Chondrocyte (in vitro differentiated cells): ENCODE data around the gene NTMT2. TPM values are rescaled to one million over a fixed set of nuclear protein-coding genes. Genes with fewer than 3 reads are reported as not detected.

Source experiments
- DNase-seq: peaks from one replicate; pipeline ENCODE4 v3.0.0; 2021; ENCODE audit warnings: mixed read lengths, low spot score
- H3K27ac Mint-ChIP-seq: one replicate; pipeline ENCODE4 v1.8.0; 2021; ENCODE audit warnings: mild to moderate bottlenecking, moderate library complexity, mixed read lengths; ENCODE audit not compliant: unreplicated experiment
- H3K27me3 Mint-ChIP-seq: 2 replicates; pipeline ENCODE4 v1.8.0; 2021; ENCODE audit warnings: low read depth, mixed read lengths
- H3K36me3 Mint-ChIP-seq: 2 replicates; pipeline ENCODE4 v1.8.0; 2021; ENCODE audit warnings: low read depth, mixed read lengths
- H3K4me1 Mint-ChIP-seq: 2 replicates; pipeline ENCODE4 v1.8.0; 2021; ENCODE audit warnings: low read depth, mild to moderate bottlenecking, mixed read lengths
- H3K4me3 Mint-ChIP-seq: one replicate; pipeline ENCODE4 v1.8.0; 2021; ENCODE audit warnings: mild to moderate bottlenecking, moderate library complexity, mixed read lengths; ENCODE audit not compliant: unreplicated experiment
- H3K9me3 Mint-ChIP-seq: 2 replicates; pipeline ENCODE4 v1.8.0; 2021; ENCODE audit warnings: low read depth, mixed read lengths
- CTCF ChIP-seq: fragments of 200-600 bp; sonication (generic); IDR thresholded peaks from 2 replicates; pipeline ENCODE4 v1.5.0; 2021; ENCODE audit warnings: antibody characterized with exemption, mild to moderate bottlenecking, moderate library complexity
- total RNA-seq: library from RNA; stranded (reverse); gene quantifications from 3 replicates; pipeline ENCODE4 v1.2.1, GENCODE V29; 2021

Gene NTMT2
- total RNA-seq, 1 donor from 2014 or later = not detected

GRCh38 chr1:170114906-170115305 lies 30.9 kb upstream of the NTMT2 start:
- Mint-ChIP-seq H3K27ac (no peak overlapping the region), H3K4me1 (no peaks in the 10 kb centered on the region), H3K4me3 (no peak overlapping the region), H3K9me3 (peaks cover 16% of the 10 kb centered on the region), H3K36me3 (peaks cover 1% of the 10 kb centered on the region), H3K27me3 (no peaks in the 10 kb centered on the region)
- no peak for DNase-seq
- TF ChIP-seq CTCF = no peak

- Mint-ChIP-seq H3K4me3 (no peak overlapping the region), H3K4me1 (peaks cover 9% of the 10 kb centered on the region), H3K9me3 (peaks cover 12% of the 10 kb centered on the region), H3K36me3 (peaks cover 3% of the 10 kb centered on the region), H3K27ac (no peak overlapping the region), H3K27me3 (no peaks in the 10 kb centered on the region)
- no peak for TF ChIP-seq CTCF
- DNase-seq = no peak
These were observed 23.4 kb upstream of the NTMT2 start for GRCh38 chr1:170122366-170122765.

- Mint-ChIP-seq H3K4me3 (no peak overlapping the region), H3K27me3 (no peaks in the 10 kb centered on the region), H3K27ac (no peak overlapping the region), H3K4me1 (peaks cover 9% of the 10 kb centered on the region), H3K9me3 (peaks cover 6% of the 10 kb centered on the region), H3K36me3 (peaks cover 3% of the 10 kb centered on the region)
- DNase-seq = no peak
- TF ChIP-seq CTCF = no peak
These were observed 20.5 kb upstream of the NTMT2 start for GRCh38 chr1:170125269-170125668.

GRCh38 chr1:170126696-170127095 lies 19.1 kb upstream of the NTMT2 start:
- Mint-ChIP-seq H3K9me3 (peaks cover 6% of the 10 kb centered on the region), H3K27ac (peak overlapping the region; percentile 25), H3K27me3 (no peaks in the 10 kb centered on the region), H3K4me3 (no peak overlapping the region), H3K4me1 (peaks cover 9% of the 10 kb centered on the region), H3K36me3 (peaks cover 3% of the 10 kb centered on the region)
- DNase-seq = no peak
- TF ChIP-seq CTCF = peak; percentile 23

GRCh38 chr1:170131450-170131849 lies 14.3 kb upstream of the NTMT2 start:
- Mint-ChIP-seq H3K9me3 (no peaks in the 10 kb centered on the region), H3K4me1 (peaks cover 6% of the 10 kb centered on the region), H3K27me3 (no peaks in the 10 kb centered on the region), H3K4me3 (no peak overlapping the region), H3K36me3 (no peaks in the 10 kb centered on the region), H3K27ac (no peak overlapping the region)
- no peak for DNase-seq
- TF ChIP-seq CTCF = no peak
